Measurements from ENCODE around the gene MACF1. TPM values are rescaled to one million over a fixed set of nuclear protein-coding genes. Genes with fewer than 3 reads are reported as not detected.

Gene MACF1
- total RNA-seq, 2 donors from 2014 or later = 154 to 355 TPM

DNA sequence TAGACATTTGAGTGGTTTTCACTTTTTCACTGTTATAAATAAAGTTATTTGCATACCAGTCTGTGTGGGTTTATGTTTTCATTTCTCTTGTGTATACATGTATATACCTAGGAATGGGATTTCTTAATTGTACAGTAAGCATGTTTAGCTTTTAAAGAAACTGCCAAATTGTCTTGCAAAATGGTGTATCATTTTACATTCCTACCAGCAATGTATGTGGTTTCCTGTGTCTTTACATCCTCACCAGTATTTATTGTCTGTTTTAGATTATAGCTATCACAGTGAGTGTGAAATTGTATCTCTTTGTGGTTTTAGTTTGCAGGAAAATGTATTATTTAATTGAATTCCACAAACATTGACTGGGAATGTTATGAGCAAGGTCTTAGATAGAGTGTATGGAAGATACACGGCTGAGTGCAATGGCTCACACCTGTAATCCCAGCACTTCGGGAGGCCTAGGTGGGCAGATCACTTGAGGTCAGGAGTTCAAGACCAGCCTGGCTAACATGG is 57.3 kb downstream of the MACF1 start:
- DNase-seq (ENCODE audit: low spot score) = no peak
- no peak overlapping the region for H3K27ac ChIP-seq
- H3K4me3 ChIP-seq = no peak overlapping the region
- intact Hi-C loops (cut with DNase I) = loop anchor here (10.0 kb wide), 1 partner anchor 273 kb away; no protein-coding TSS in a partner anchor
- peaks cover 9% of the 10 kb centered on the region for H3K4me1 ChIP-seq (replicated peaks)
- no peaks in the 10 kb centered on the region for H3K9me3 ChIP-seq
- H3K27me3 ChIP-seq (replicated peaks; ENCODE audit: insufficient read depth) = no peaks in the 10 kb centered on the region
- WGBS = 83% methylated on average over 2 of the region's 2 CpGs
- TF ChIP-seq POLR2AphosphoS5 (IDR thresholded peaks at IDR 0.05) = no peak
- TF ChIP-seq, protein P1, sequence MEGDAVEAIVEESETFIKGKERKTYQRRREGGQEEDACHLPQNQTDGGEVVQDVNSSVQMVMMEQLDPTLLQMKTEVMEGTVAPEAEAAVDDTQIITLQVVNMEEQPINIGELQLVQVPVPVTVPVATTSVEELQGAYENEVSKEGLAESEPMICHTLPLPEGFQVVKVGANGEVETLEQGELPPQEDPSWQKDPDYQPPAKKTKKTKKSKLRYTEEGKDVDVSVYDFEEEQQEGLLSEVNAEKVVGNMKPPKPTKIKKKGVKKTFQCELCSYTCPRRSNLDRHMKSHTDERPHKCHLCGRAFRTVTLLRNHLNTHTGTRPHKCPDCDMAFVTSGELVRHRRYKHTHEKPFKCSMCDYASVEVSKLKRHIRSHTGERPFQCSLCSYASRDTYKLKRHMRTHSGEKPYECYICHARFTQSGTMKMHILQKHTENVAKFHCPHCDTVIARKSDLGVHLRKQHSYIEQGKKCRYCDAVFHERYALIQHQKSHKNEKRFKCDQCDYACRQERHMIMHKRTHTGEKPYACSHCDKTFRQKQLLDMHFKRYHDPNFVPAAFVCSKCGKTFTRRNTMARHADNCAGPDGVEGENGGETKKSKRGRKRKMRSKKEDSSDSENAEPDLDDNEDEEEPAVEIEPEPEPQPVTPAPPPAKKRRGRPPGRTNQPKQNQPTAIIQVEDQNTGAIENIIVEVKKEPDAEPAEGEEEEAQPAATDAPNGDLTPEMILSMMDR (IDR thresholded peaks at IDR 0.05) = no peak
- TF ChIP-seq POLR2A (IDR thresholded peaks at IDR 0.05) = no peak
- H3K36me3 ChIP-seq = no peaks in the 10 kb centered on the region

GRCh38 chr1:39262802-39263201 is 58.3 kb downstream of the MACF1 start:
- no peak overlapping the region for H3K27ac ChIP-seq
- DNase-seq (ENCODE audit: low spot score) = no peak
- WGBS = 75% methylated on average over 4 of the region's 4 CpGs
- H3K4me3 ChIP-seq = no peak overlapping the region
- intact Hi-C loops (cut with DNase I) = loop anchor here (10.0 kb wide), 1 partner anchor 272 kb away; no protein-coding TSS in a partner anchor
- no peak for TF ChIP-seq POLR2AphosphoS5 (IDR thresholded peaks at IDR 0.05)
- TF ChIP-seq, protein P1 (IDR thresholded peaks at IDR 0.05) = no peak
- no peak for TF ChIP-seq POLR2A (IDR thresholded peaks at IDR 0.05)
- H3K27me3 ChIP-seq (replicated peaks; ENCODE audit: insufficient read depth) = no peaks in the 10 kb centered on the region
- no peaks in the 10 kb centered on the region for H3K36me3 ChIP-seq
- H3K9me3 ChIP-seq = no peaks in the 10 kb centered on the region
- peaks cover 9% of the 10 kb centered on the region for H3K4me1 ChIP-seq (replicated peaks)

DNA sequence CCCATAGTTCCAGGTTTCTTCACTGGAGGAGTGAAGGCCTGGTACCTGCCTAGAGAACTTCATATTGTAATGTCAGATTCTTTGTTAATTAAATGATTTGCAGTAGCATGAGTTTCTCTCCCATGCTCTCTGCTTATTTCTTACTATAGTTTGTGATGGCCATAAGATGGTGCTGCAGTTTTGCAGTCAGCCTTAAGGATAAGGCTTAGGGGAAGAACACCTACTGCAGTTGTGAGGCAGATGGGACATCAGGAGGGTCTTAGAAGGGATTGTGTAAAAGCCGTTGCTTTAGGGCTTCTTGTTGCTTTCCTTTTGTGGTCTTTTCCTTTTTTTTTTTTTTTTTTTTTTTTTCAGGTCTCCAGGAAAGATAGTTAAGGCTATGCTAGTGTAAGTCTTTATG is 61.8 kb downstream of the MACF1 start:
- TF ChIP-seq POLR2AphosphoS5 (IDR thresholded peaks at IDR 0.05) (no peak), POLR2A (IDR thresholded peaks at IDR 0.05) (no peak)
- TF ChIP-seq, protein P1 (IDR thresholded peaks at IDR 0.05) = peak in 3 of 4 experiments; percentile 21 to 43 (median 23)
- no peak for DNase-seq (ENCODE audit: low spot score)
- 24% methylated on average over 1 of the region's 1 CpG for WGBS
- H3K27me3 ChIP-seq (replicated peaks; ENCODE audit: insufficient read depth) = no peaks in the 10 kb centered on the region
- H3K36me3 ChIP-seq = no peaks in the 10 kb centered on the region
- H3K4me1 ChIP-seq (replicated peaks) = peaks cover 9% of the 10 kb centered on the region
- intact Hi-C loops (cut with DNase I) = loop anchor here (5.0 to 10.0 kb wide), 2 partner anchors 141 to 269 kb away; no protein-coding TSS in a partner anchor
- H3K9me3 ChIP-seq = no peaks in the 10 kb centered on the region
- H3K27ac ChIP-seq = no peak overlapping the region
- no peak overlapping the region for H3K4me3 ChIP-seq

DNA sequence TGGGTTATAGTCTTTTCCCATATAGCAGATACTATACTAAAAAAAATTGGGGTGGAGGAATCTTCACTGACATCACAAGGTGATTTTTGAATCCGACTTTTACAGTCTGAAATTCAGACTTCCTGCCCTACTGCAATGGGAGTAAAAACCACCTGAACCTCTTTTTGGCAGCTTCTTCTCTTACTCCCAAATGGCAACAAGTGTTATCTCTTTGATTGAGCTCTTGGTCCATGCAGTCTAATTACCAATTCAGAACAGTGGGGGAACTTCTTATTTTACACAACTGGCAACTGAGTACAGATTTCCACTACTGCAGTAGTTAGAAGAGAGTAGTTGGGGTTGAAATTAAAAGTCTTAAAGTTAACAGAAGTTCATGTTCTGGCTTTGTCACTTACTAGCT is 62.3 kb downstream of the MACF1 start:
- Histone ChIP-seq H3K4me3 (no peak overlapping the region), H3K27me3 (replicated peaks; ENCODE audit: insufficient read depth) (no peaks in the 10 kb centered on the region), H3K4me1 (replicated peaks) (peaks cover 9% of the 10 kb centered on the region), H3K36me3 (no peaks in the 10 kb centered on the region), H3K9me3 (no peaks in the 10 kb centered on the region), H3K27ac (no peak overlapping the region)
- intact Hi-C loops (cut with DNase I) = loop anchor here (5.0 to 10.0 kb wide), 2 partner anchors 141 to 268 kb away; no protein-coding TSS in a partner anchor
- TF ChIP-seq POLR2A (IDR thresholded peaks at IDR 0.05) (no peak), POLR2AphosphoS5 (IDR thresholded peaks at IDR 0.05) (no peak)
- TF ChIP-seq, protein P1 (IDR thresholded peaks at IDR 0.05) = no peak
- no peak for DNase-seq (ENCODE audit: low spot score)
- 62% methylated on average over 1 of the region's 1 CpG for WGBS

DNA sequence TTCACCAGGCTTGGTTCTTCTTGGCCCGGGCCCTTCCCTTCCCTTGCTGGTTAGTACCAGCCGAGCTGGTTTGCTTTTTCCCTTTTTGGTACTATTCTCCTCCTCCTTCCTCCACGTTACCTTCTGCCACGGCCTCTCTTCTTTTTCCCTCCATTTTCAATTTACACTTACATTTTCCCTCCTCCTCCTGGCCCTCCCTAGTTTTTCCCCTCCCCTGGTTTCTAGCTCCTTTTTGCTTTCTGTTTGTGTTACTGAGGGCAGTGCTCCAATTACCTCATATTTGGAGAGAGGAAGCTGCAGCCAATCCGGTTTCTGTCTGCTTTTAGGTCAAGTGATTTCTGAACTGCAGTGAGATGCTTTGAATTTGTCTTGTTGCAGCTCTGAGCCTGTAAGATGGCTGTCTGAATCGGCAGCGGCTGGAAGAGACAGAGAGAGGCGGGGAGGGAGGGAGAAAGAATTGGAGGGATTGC is 63.7 kb downstream of the MACF1 start:
- intact Hi-C loops (cut with DNase I) = loop anchor here (5.0 to 10.0 kb wide), 2 partner anchors 139 to 267 kb away; no protein-coding TSS in a partner anchor
- TF ChIP-seq, protein P1 (IDR thresholded peaks at IDR 0.05) = no peak
- TF ChIP-seq POLR2AphosphoS5 (IDR thresholded peaks at IDR 0.05) (peak; percentile 82), POLR2A (IDR thresholded peaks at IDR 0.05) (peak; percentile 47)
- H3K4me3 ChIP-seq = peak overlapping the region; percentile 17 to 20

More for the DNA sequence above, 63.7 kb downstream of the MACF1 start:
- H3K27ac ChIP-seq = peak overlapping the region; percentile 71 to 84
- H3K9me3 ChIP-seq = no peaks in the 10 kb centered on the region
- no peaks in the 10 kb centered on the region for H3K27me3 ChIP-seq (replicated peaks; ENCODE audit: insufficient read depth)
- peaks cover 9% of the 10 kb centered on the region for H3K4me1 ChIP-seq (replicated peaks)
- WGBS = 2% methylated on average over 8 of the region's 8 CpGs
- peak; percentile 61 for DNase-seq (ENCODE audit: low spot score)
- H3K36me3 ChIP-seq = no peaks in the 10 kb centered on the region

All from prostate gland (tissue), 2 donors.